DMS114 treated with DMSO at 0.1 percent for 48 hours (cell line): ENCODE data around the gene SPARCL1.
"Not testable (repeated sequence)": the region's sequence is repeated elsewhere in the genome, so short reads cannot be mapped to it uniquely, and the experiment has no call there.

ENCODE experiments used
- DNase-seq: peaks from one replicate; lab custom pipeline; 2025; ENCODE audit not compliant: unreplicated experiment; lab: John Stamatoyannopoulos, UW

Gene SPARCL1

DNA sequence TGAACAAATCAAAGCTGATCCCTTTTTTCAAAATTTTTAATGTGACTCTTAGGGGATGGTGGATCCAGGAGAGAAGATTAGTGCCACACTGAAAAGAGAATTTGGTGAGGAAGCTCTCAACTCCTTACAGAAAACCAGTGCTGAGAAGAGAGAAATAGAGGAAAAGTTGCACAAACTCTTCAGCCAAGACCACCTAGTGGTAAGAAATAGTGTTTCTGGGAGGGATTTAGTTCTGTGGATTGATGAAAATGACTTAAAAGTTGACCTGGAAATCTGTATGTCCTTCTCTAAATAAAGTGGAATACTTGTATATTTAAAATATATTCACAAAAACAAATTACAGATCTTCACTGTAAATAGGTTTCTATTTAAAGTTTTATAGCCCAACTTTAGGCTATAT is 77.6 kb downstream of the SPARCL1 start:
- DNase-seq, result peak; percentile 0

DNA sequence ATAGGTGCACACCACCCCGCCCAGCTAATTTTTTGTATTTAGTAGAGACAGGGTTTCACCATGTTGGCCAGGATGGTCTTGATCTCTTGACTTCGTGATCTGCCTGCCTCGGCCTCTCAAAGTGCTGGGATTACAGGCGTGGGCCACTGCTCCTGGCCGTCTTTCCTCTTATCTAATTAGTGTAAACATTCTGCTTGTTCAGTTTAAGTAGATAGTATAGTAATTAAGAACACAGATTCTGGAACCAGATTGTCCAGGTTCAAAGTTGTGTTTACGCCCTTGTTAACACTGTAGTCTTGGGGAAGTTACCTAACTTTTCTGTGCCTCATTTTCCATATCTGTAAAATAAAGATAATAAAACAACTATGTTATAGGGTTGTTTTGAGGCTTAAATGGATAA is 82.8 kb downstream of the SPARCL1 start:
- DNase-seq, result not testable (repeated sequence)

DNA sequence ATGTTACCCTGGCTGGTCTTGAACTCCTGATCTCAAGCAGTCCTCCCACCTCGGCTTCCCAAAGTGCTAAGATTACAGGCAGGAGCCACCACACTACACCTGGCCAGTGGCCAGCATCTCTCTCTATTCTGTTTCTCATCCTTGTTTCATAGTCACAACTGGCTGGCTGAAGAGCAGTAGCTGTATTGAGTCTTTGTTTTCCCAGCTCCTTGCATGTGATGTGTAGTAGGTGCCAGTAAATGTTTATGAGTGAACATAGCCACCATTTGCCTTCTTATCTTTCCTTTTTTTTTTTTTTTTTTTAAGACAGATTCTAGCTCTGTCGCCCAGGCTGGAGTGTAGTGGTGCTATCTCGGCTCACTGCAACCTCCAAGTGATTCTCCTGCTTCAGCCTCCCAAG is 83.2 kb downstream of the SPARCL1 start:
- no peak for DNase-seq

DNA sequence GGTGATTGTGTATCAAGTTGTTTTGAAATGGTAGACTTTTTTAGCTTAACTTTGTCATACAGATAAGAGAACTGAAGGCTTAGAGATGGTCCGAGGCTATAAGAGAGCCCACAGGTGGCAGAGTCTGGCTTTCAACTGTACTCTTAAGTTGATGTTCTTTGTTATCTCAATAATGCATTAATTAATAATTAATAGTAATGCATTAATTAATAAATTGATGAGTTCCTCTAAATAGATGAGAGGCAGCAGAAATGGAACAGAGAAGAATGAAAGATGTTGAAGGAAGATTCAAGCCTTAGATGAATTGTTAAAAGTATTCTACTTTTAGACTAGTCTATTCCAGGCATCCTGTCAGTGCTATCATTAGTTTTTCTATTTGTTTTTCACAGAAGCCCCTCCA is 84.4 kb downstream of the SPARCL1 start:
- no peak for DNase-seq

- DNase-seq, result no peak
Observed at GRCh38 chr4:87442889-87443288, 86.3 kb downstream of the SPARCL1 start.

- DNase-seq, result no peak
Observed at GRCh38 chr4:87433342-87433741, 95.8 kb downstream of the SPARCL1 start.

DNA sequence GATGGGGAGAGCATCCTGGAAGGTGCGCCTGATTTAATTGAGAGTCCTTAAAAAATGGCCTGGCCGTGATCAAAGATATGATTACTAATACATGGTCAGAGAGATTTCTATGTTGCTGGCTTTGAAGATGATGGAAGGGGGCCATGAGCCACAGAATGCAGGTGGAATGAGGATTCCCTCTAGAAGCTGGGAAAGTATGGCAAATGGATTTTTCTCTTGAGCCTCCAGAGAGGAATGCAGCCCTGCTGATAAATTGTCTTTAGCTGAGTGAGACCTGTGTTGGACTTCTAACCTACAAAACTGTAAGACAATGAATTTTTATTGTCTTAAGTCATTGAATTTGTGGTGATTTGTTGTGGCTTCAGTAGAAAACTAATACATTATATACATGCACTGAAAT is 99.1 kb downstream of the SPARCL1 start:
- DNase-seq, result no peak

DNA sequence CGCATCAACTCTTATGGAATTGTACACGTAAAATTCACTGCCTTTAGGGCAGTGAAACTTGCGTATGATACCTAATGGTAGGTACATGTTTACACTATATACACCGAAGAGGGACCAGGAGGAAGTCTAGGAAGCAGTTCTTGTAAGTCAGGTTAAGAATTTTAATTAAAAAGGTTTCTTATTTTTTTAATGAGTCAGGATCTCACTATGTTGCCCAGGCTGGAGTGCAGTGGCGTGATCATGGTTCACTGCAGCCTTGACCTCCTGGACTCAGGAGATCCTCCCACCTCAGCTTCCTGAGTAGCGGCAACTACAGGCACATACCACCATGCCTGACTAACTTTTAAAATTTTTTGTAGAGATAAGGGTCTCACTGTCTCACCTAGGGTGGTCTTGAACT is 100.2 kb downstream of the SPARCL1 start:
- DNase-seq, result no peak

DNA sequence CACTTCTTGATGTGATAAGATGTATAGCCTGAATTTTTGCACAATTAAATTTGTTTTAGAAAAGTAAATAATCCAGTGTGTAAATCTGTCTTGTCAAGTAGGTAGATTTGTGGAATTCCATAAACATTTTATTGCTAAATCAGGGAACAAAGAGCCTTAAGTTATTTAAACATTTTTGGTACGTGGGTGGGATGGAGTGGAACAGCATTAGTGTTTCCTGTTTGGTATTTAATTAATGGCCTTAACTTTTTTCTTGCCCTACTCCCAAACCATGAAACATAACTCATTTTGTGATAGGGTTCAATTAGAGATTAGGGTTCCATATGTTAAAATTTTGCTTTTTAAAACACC is 101.7 kb downstream of the SPARCL1 start:
- DNase-seq, result no peak

DNA sequence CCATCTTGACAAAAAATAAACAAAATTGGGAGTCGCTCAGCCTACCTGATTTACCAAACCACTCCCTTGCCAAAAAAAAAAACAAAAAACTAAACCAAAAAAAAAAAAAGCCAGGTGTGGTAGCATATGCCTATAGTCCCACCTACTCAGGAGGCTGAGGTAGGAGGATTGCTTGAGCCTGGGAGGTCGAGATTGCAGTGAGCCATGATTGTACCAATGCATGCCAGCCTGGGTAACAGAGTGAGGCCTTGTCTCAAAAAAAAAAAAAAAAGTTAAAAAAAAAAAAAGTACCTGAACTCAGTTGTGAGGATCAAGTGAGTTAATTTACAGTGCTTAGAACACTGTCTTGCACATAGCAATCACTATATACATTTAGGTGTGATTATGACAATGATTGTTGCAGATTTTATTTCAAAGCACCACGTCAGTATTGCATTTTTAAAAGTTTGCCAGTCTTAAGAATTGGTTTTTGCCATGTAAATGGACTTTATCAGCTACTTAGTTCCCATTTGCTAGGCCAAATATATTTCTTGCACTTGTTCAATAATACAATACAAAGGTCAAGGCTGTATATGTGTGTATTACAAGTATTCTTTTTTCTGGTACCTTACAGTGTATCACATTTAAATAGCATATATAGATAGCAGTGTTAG is 102.2 kb downstream of the SPARCL1 start:
- no peak for DNase-seq

GRCh38 chr4:87425711-87426110 is 103.5 kb downstream of the SPARCL1 start:
- DNase-seq, result no peak

DNA sequence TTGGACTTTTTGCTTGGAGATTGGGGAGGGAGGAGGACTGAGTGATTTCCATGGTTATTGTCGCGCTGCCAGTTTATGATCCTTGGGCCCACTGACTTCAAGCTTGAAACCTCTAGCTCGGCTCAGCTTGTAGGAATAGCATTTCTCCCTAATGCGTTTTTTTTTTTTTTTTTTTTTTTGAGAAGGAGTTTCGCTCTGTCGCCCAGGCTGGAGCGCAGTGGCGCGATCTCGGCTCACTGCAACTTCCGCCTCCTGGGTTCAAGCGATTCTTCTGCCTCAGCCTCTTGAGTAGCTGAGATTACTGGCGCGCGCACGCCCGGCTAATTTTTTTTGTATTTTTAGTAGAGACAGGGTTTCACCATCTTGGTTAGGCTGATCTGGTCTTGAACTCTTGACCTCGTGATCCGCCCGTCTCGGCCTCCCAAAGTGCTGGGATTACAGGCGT is 105.1 kb downstream of the SPARCL1 start:
- not testable (repeated sequence) for DNase-seq
